ENCODE data around the gene MED20. TPM values are rescaled to one million over a fixed set of nuclear protein-coding genes. Genes with fewer than 3 reads are reported as not detected.

MED20 gene
- total RNA-seq, 1 donor from 2014 or later, result 26.4 TPM

- no peak for DNase-seq (ENCODE audit: low read depth)
These were observed 62.2 kb downstream of the MED20 start for GRCh38 chr6:41858703-41859102.

Other genes with a start within 250 kb of the MED20 start
- 6.4 and 10.6 TPM in 2 replicates for gene TFEB, start 185.5 kb downstream of the MED20 start, total RNA-seq
- not detected in 2 replicates for gene PGC, start 173.7 kb downstream of the MED20 start, total RNA-seq
- gene FRS3, start 141.2 kb downstream of the MED20 start, total RNA-seq, result 2.0 and 3.5 TPM in 2 replicates
- gene PRICKLE4, start 140.4 kb downstream of the MED20 start, total RNA-seq, result 1.3 and 3.5 TPM in 2 replicates
- 101 and 115 TPM in 2 replicates for gene TOMM6, start 133.4 kb downstream of the MED20 start, total RNA-seq
- gene USP49, start 25.8 kb downstream of the MED20 start, total RNA-seq, result 2.2 and 3.1 TPM in 2 replicates
- 28.1 and 28.3 TPM in 2 replicates for gene BYSL, start 360 bp upstream of the MED20 start, total RNA-seq
- 169 and 170 TPM in 2 replicates for gene CCND3, start 20.7 kb upstream of the MED20 start, total RNA-seq
- gene TAF8, start 129.4 kb upstream of the MED20 start, total RNA-seq, result 18.9 and 25.1 TPM in 2 replicates
- gene C6orf132, start 221.5 kb upstream of the MED20 start, total RNA-seq, result 0.16 TPM in 2 replicates

All from myocyte (in vitro differentiated cells).